Activated T-cell treated with anti-CD3 and anti-CD28 coated beads, Interleukin-2, amount 50 U/mL, for 24 hours (primary cell): Measurements from ENCODE around the gene UBAC1.

Experiments used
- DNase-seq: peaks from one replicate; pipeline ENCODE4 v3.0.0-alpha.2; 2020
- H3K27ac Mint-ChIP-seq: 2 replicates; pipeline ENCODE4 v1.8.0; 2020; ENCODE audit warnings: mild to moderate bottlenecking, mixed read lengths
- H3K27me3 Mint-ChIP-seq: 2 replicates; pipeline ENCODE4 v1.8.0; 2020; ENCODE audit warnings: mixed read lengths
- H3K36me3 Mint-ChIP-seq: 2 replicates; pipeline ENCODE4 v1.8.0; 2020; ENCODE audit warnings: low read depth, mixed read lengths
- H3K4me1 Mint-ChIP-seq: 2 replicates; pipeline ENCODE4 v1.8.0; 2020; ENCODE audit warnings: low read depth, mixed read lengths
- H3K4me3 Mint-ChIP-seq: 2 replicates; pipeline ENCODE4 v1.8.0; 2020; ENCODE audit warnings: mild to moderate bottlenecking, moderate library complexity, mixed read lengths
- H3K9me3 Mint-ChIP-seq: 2 replicates; pipeline ENCODE4 v1.8.0; 2020; ENCODE audit warnings: mixed read lengths

The UBAC1 gene

GRCh38 chr9:135961277-135961715, at the start of gene UBAC1:
UBAC1 (minus strand) TSS chr9:135961373; CDS start chr9:135961162, 211 bp downstream.
- Mint-ChIP-seq H3K4me1 (peaks cover 39% of the 10 kb centered on the region), H3K9me3 (no peaks in the 10 kb centered on the region), H3K27ac (peak within 1 kb of the TSS; percentile 84), H3K36me3 (peaks cover 14% of the 10 kb centered on the region), H3K27me3 (no peaks in the 10 kb centered on the region), H3K4me3 (peak within 1 kb of the TSS; percentile 89)
- peak; percentile 97 for DNase-seq

GRCh38 chr9:136010615-136011361, 49.6 kb upstream of the UBAC1 start:
- no peak overlapping the region for H3K27ac Mint-ChIP-seq
- DNase-seq = no peak
- H3K4me1 Mint-ChIP-seq = no peaks in the 10 kb centered on the region
- no peak overlapping the region for H3K4me3 Mint-ChIP-seq
- no peaks in the 10 kb centered on the region for H3K27me3 Mint-ChIP-seq
- H3K9me3 Mint-ChIP-seq = no peaks in the 10 kb centered on the region
- peaks cover 4% of the 10 kb centered on the region for H3K36me3 Mint-ChIP-seq

GRCh38 chr9:136010176-136010575, 49.0 kb upstream of the UBAC1 start:
- no peaks in the 10 kb centered on the region for H3K27me3 Mint-ChIP-seq
- H3K36me3 Mint-ChIP-seq = peaks cover 4% of the 10 kb centered on the region
- no peak overlapping the region for H3K4me3 Mint-ChIP-seq
- no peaks in the 10 kb centered on the region for H3K9me3 Mint-ChIP-seq
- H3K4me1 Mint-ChIP-seq = no peaks in the 10 kb centered on the region
- no peak for DNase-seq
- no peak overlapping the region for H3K27ac Mint-ChIP-seq

- Mint-ChIP-seq H3K27me3 (no peaks in the 10 kb centered on the region), H3K4me1 (no peaks in the 10 kb centered on the region), H3K27ac (no peak overlapping the region), H3K4me3 (no peak overlapping the region), H3K36me3 (peaks cover 4% of the 10 kb centered on the region), H3K9me3 (no peaks in the 10 kb centered on the region)
- DNase-seq = no peak
Measured at GRCh38 chr9:136009516-136009915, 48.3 kb upstream of the UBAC1 start.

GRCh38 chr9:136008693-136008997, 47.5 kb upstream of the UBAC1 start:
- Mint-ChIP-seq H3K9me3 (no peaks in the 10 kb centered on the region), H3K27ac (no peak overlapping the region), H3K36me3 (peaks cover 4% of the 10 kb centered on the region), H3K4me3 (no peak overlapping the region), H3K27me3 (no peaks in the 10 kb centered on the region), H3K4me1 (no peaks in the 10 kb centered on the region)
- no peak for DNase-seq

- H3K9me3 Mint-ChIP-seq = no peaks in the 10 kb centered on the region
- no peak overlapping the region for H3K4me3 Mint-ChIP-seq
- H3K4me1 Mint-ChIP-seq = no peaks in the 10 kb centered on the region
- H3K27me3 Mint-ChIP-seq = no peaks in the 10 kb centered on the region
- DNase-seq = no peak
- peaks cover 4% of the 10 kb centered on the region for H3K36me3 Mint-ChIP-seq
- H3K27ac Mint-ChIP-seq = no peak overlapping the region
Measured at GRCh38 chr9:136007934-136008692, 46.9 kb upstream of the UBAC1 start.

GRCh38 chr9:136007276-136007933, 46.2 kb upstream of the UBAC1 start:
- Mint-ChIP-seq H3K4me1 (no peaks in the 10 kb centered on the region), H3K27me3 (no peaks in the 10 kb centered on the region), H3K27ac (no peak overlapping the region), H3K9me3 (no peaks in the 10 kb centered on the region), H3K36me3 (peaks cover 4% of the 10 kb centered on the region), H3K4me3 (no peak overlapping the region)
- no peak for DNase-seq

- Mint-ChIP-seq H3K4me3 (no peak overlapping the region), H3K36me3 (peaks cover 2% of the 10 kb centered on the region), H3K4me1 (no peaks in the 10 kb centered on the region), H3K9me3 (no peaks in the 10 kb centered on the region), H3K27ac (no peak overlapping the region), H3K27me3 (no peaks in the 10 kb centered on the region)
- no peak for DNase-seq
Measured at GRCh38 chr9:136006169-136006568, 45.0 kb upstream of the UBAC1 start.

GRCh38 chr9:136004712-136005111, 43.5 kb upstream of the UBAC1 start:
- Mint-ChIP-seq H3K4me1 (no peaks in the 10 kb centered on the region), H3K36me3 (no peaks in the 10 kb centered on the region), H3K27ac (no peak overlapping the region), H3K9me3 (no peaks in the 10 kb centered on the region), H3K4me3 (no peak overlapping the region), H3K27me3 (no peaks in the 10 kb centered on the region)
- no peak for DNase-seq

- Mint-ChIP-seq H3K27ac (no peak overlapping the region), H3K27me3 (no peaks in the 10 kb centered on the region), H3K4me3 (no peak overlapping the region), H3K9me3 (no peaks in the 10 kb centered on the region), H3K4me1 (no peaks in the 10 kb centered on the region), H3K36me3 (no peaks in the 10 kb centered on the region)
- no peak for DNase-seq
Measured at GRCh38 chr9:136004219-136004618, 43.0 kb upstream of the UBAC1 start.

- H3K27ac Mint-ChIP-seq = no peak overlapping the region
- no peak overlapping the region for H3K4me3 Mint-ChIP-seq
- no peaks in the 10 kb centered on the region for H3K9me3 Mint-ChIP-seq
- no peaks in the 10 kb centered on the region for H3K27me3 Mint-ChIP-seq
- DNase-seq = no peak
- H3K36me3 Mint-ChIP-seq = no peaks in the 10 kb centered on the region
- no peaks in the 10 kb centered on the region for H3K4me1 Mint-ChIP-seq
Measured at GRCh38 chr9:136003411-136004218, 42.4 kb upstream of the UBAC1 start.

GRCh38 chr9:136002881-136003280, 41.7 kb upstream of the UBAC1 start:
- Mint-ChIP-seq H3K36me3 (no peaks in the 10 kb centered on the region), H3K9me3 (no peaks in the 10 kb centered on the region), H3K4me3 (no peak overlapping the region), H3K4me1 (no peaks in the 10 kb centered on the region), H3K27ac (no peak overlapping the region), H3K27me3 (no peaks in the 10 kb centered on the region)
- DNase-seq = no peak

- Mint-ChIP-seq H3K27me3 (no peaks in the 10 kb centered on the region), H3K27ac (no peak overlapping the region), H3K4me3 (no peak overlapping the region), H3K9me3 (no peaks in the 10 kb centered on the region), H3K36me3 (no peaks in the 10 kb centered on the region), H3K4me1 (no peaks in the 10 kb centered on the region)
- no peak for DNase-seq
Measured at GRCh38 chr9:136002215-136002614, 41.0 kb upstream of the UBAC1 start.

- no peaks in the 10 kb centered on the region for H3K9me3 Mint-ChIP-seq
- H3K27ac Mint-ChIP-seq = no peak overlapping the region
- DNase-seq = no peak
- H3K4me1 Mint-ChIP-seq = no peaks in the 10 kb centered on the region
- no peaks in the 10 kb centered on the region for H3K27me3 Mint-ChIP-seq
- no peaks in the 10 kb centered on the region for H3K36me3 Mint-ChIP-seq
- no peak overlapping the region for H3K4me3 Mint-ChIP-seq
Measured at GRCh38 chr9:136001231-136001630, 40.1 kb upstream of the UBAC1 start.
